ENCODE data around the gene RARB.

The RARB gene

GRCh38 chr3:25456723-25457670 lies 28.9 kb downstream of the RARB start:
- Histone ChIP-seq H3K9me3 (ENCODE audit: control insufficient read depth, low read length) (no peaks in the 10 kb centered on the region), H3K4me3 (ENCODE audit: low read depth, low read length) (no peak overlapping the region), H3K27me3 (ENCODE audit: control insufficient read depth, insufficient read depth, low read length) (no peaks in the 10 kb centered on the region), H3K9ac (no peak overlapping the region), H3K36me3 (ENCODE audit: control insufficient read depth, insufficient read depth, low read length) (no peaks in the 10 kb centered on the region), H3K27ac (no peak overlapping the region), H3K4me2 (ENCODE audit: low read length) (no peak overlapping the region), H3K4me1 (no peaks in the 10 kb centered on the region), H2AFZ (no peak overlapping the region), H3K79me2 (no peaks in the 10 kb centered on the region)
- TF ChIP-seq CTCF (IDR thresholded peaks at IDR 0.05): no peak

GRCh38 chr3:25457671-25458419 lies 29.8 kb downstream of the RARB start:
- H3K9ac ChIP-seq: no peak overlapping the region
- H3K79me2 ChIP-seq: no peaks in the 10 kb centered on the region
- no peaks in the 10 kb centered on the region for H3K27me3 ChIP-seq (ENCODE audit: control insufficient read depth, insufficient read depth, low read length)
- peaks cover 7% of the 10 kb centered on the region for H3K4me1 ChIP-seq
- no peak overlapping the region for H3K4me3 ChIP-seq (ENCODE audit: low read depth, low read length)
- H3K36me3 ChIP-seq (ENCODE audit: control insufficient read depth, insufficient read depth, low read length): no peaks in the 10 kb centered on the region
- no peak overlapping the region for H3K4me2 ChIP-seq (ENCODE audit: low read length)
- H3K9me3 ChIP-seq (ENCODE audit: control insufficient read depth, low read length): no peaks in the 10 kb centered on the region
- no peak overlapping the region for H2AFZ ChIP-seq
- TF ChIP-seq CTCF (IDR thresholded peaks at IDR 0.05): no peak
- H3K27ac ChIP-seq: no peak overlapping the region

GRCh38 chr3:25458420-25458814 lies 30.4 kb downstream of the RARB start:
- peaks cover 7% of the 10 kb centered on the region for H3K4me1 ChIP-seq
- no peak overlapping the region for H3K9ac ChIP-seq
- H3K27ac ChIP-seq: no peak overlapping the region
- no peaks in the 10 kb centered on the region for H3K9me3 ChIP-seq (ENCODE audit: control insufficient read depth, low read length)
- no peak for TF ChIP-seq CTCF (IDR thresholded peaks at IDR 0.05)
- no peak overlapping the region for H3K4me2 ChIP-seq (ENCODE audit: low read length)
- H3K27me3 ChIP-seq (ENCODE audit: control insufficient read depth, insufficient read depth, low read length): no peaks in the 10 kb centered on the region
- H3K79me2 ChIP-seq: no peaks in the 10 kb centered on the region
- no peak overlapping the region for H3K4me3 ChIP-seq (ENCODE audit: low read depth, low read length)
- no peaks in the 10 kb centered on the region for H3K36me3 ChIP-seq (ENCODE audit: control insufficient read depth, insufficient read depth, low read length)
- no peak overlapping the region for H2AFZ ChIP-seq

GRCh38 chr3:25460751-25461150 lies 32.7 kb downstream of the RARB start:
- H3K9ac ChIP-seq: no peak overlapping the region
- H3K27ac ChIP-seq: no peak overlapping the region
- no peaks in the 10 kb centered on the region for H3K27me3 ChIP-seq (ENCODE audit: control insufficient read depth, insufficient read depth, low read length)
- no peak overlapping the region for H3K4me3 ChIP-seq (ENCODE audit: low read depth, low read length)
- TF ChIP-seq CTCF (IDR thresholded peaks at IDR 0.05): no peak
- no peak overlapping the region for H2AFZ ChIP-seq
- H3K36me3 ChIP-seq (ENCODE audit: control insufficient read depth, insufficient read depth, low read length): no peaks in the 10 kb centered on the region
- H3K9me3 ChIP-seq (ENCODE audit: control insufficient read depth, low read length): no peaks in the 10 kb centered on the region
- H3K4me2 ChIP-seq (ENCODE audit: low read length): no peak overlapping the region
- peaks cover 7% of the 10 kb centered on the region for H3K4me1 ChIP-seq
- no peaks in the 10 kb centered on the region for H3K79me2 ChIP-seq
